ENCODE data around the gene CCDC197. TPM values are rescaled to one million over a fixed set of nuclear protein-coding genes. Genes with fewer than 3 reads are reported as not detected.

CCDC197 gene
- total RNA-seq, 3 donors from 2014 or later, result not detected

- DNase-seq (ENCODE audit: low spot score in 2 of 2), result peak in 1 of 2 donors; percentile 20
- intact Hi-C loops (cut with DNase I; ENCODE audit: low total_unique reads), result no loop called here
- Histone ChIP-seq H3K27me3 (no peaks in the 10 kb centered on the region), H3K9me3 (no peaks in the 10 kb centered on the region), H3K27ac (no peak overlapping the region), H3K36me3 (peaks cover 10% of the 10 kb centered on the region), H3K4me1 (no peaks in the 10 kb centered on the region), H3K4me3 (no peak overlapping the region)
- TF ChIP-seq POLR2AphosphoS5 (IDR thresholded peaks at IDR 0.05), result no peak
These were observed 48.0 kb downstream of the CCDC197 start for GRCh38 chr14:94045101-94045500.

- no peaks in the 10 kb centered on the region for H3K9me3 ChIP-seq
- no peaks in the 10 kb centered on the region for H3K4me1 ChIP-seq
- no peak for TF ChIP-seq POLR2AphosphoS5 (IDR thresholded peaks at IDR 0.05)
- no peak for TF ChIP-seq CTCF (IDR thresholded peaks at IDR 0.05)
- no peak for TF ChIP-seq POLR2A (IDR thresholded peaks at IDR 0.05)
- H3K36me3 ChIP-seq, result peaks cover 10% of the 10 kb centered on the region
- H3K27me3 ChIP-seq, result no peaks in the 10 kb centered on the region
- DNase-seq (ENCODE audit: low spot score in 2 of 2), result peak in 1 of 2 donors; percentile 41
- intact Hi-C loops (cut with DNase I; ENCODE audit: low total_unique reads), result no loop called here
- no peak overlapping the region for H3K4me3 ChIP-seq
- no peak overlapping the region for H3K27ac ChIP-seq
These were observed 48.7 kb downstream of the CCDC197 start for GRCh38 chr14:94045563-94046345.

GRCh38 chr14:94046696-94047250 lies 49.7 kb downstream of the CCDC197 start:
- Histone ChIP-seq H3K4me3 (no peak overlapping the region), H3K4me1 (no peaks in the 10 kb centered on the region), H3K9me3 (no peaks in the 10 kb centered on the region), H3K36me3 (peaks cover 11% of the 10 kb centered on the region), H3K27me3 (no peaks in the 10 kb centered on the region), H3K27ac (no peak overlapping the region)
- TF ChIP-seq POLR2AphosphoS5 (IDR thresholded peaks at IDR 0.05), result no peak
- no peak for TF ChIP-seq POLR2A (IDR thresholded peaks at IDR 0.05)
- DNase-seq (ENCODE audit: low spot score in 2 of 2), result peak in 1 of 2 donors; percentile 46
- intact Hi-C loops (cut with DNase I; ENCODE audit: low total_unique reads), result no loop called here

- DNase-seq (ENCODE audit: low spot score in 2 of 2), result peak in 1 of 2 donors; percentile 25
- TF ChIP-seq CTCF (IDR thresholded peaks at IDR 0.05) (no peak), POLR2A (IDR thresholded peaks at IDR 0.05) (no peak), POLR2AphosphoS5 (IDR thresholded peaks at IDR 0.05) (no peak)
These were observed 50.5 kb downstream of the CCDC197 start for GRCh38 chr14:94047581-94047980.

GRCh38 chr14:94048691-94049624 lies 51.9 kb downstream of the CCDC197 start:
- no peaks in the 10 kb centered on the region for H3K9me3 ChIP-seq
- H3K4me3 ChIP-seq, result no peak overlapping the region
- no peak overlapping the region for H3K27ac ChIP-seq
- no peaks in the 10 kb centered on the region for H3K4me1 ChIP-seq
- no peak for DNase-seq (ENCODE audit: low spot score in 2 of 2)
- no peak for TF ChIP-seq POLR2A (IDR thresholded peaks at IDR 0.05)
- no peak for TF ChIP-seq POLR2AphosphoS5 (IDR thresholded peaks at IDR 0.05)
- H3K27me3 ChIP-seq, result no peaks in the 10 kb centered on the region
- intact Hi-C loops (cut with DNase I; ENCODE audit: low total_unique reads), result no loop called here
- peaks cover 15% of the 10 kb centered on the region for H3K36me3 ChIP-seq

More at GRCh38 chr14:94047581-94047980, 50.5 kb downstream of the CCDC197 start:
- Histone ChIP-seq H3K36me3 (peaks cover 15% of the 10 kb centered on the region), H3K27me3 (no peaks in the 10 kb centered on the region), H3K4me1 (no peaks in the 10 kb centered on the region), H3K9me3 (no peaks in the 10 kb centered on the region), H3K4me3 (no peak overlapping the region), H3K27ac (no peak overlapping the region)
- intact Hi-C loops (cut with DNase I; ENCODE audit: low total_unique reads), result no loop called here

- intact Hi-C loops (cut with DNase I; ENCODE audit: low total_unique reads), result no loop called here
- TF ChIP-seq CTCF (IDR thresholded peaks at IDR 0.05) (no peak), POLR2AphosphoS5 (IDR thresholded peaks at IDR 0.05) (no peak), POLR2A (IDR thresholded peaks at IDR 0.05) (no peak)
- Histone ChIP-seq H3K27me3 (no peaks in the 10 kb centered on the region), H3K36me3 (peaks cover 15% of the 10 kb centered on the region), H3K27ac (no peak overlapping the region), H3K9me3 (no peaks in the 10 kb centered on the region), H3K4me3 (no peak overlapping the region), H3K4me1 (no peaks in the 10 kb centered on the region)
- DNase-seq (ENCODE audit: low spot score in 2 of 2), result peak in 1 of 2 donors; percentile 12
These were observed 52.5 kb downstream of the CCDC197 start for GRCh38 chr14:94049625-94050023.

All from breast epithelium (tissue), 4 donors.